HT-29 (cell line): ENCODE measurements around the gene CYP27C1. TPM values are rescaled to one million over a fixed set of nuclear protein-coding genes. Genes with fewer than 3 reads are reported as not detected.

ENCODE experiments used
- DNase-seq: peaks from one replicate; pipeline ENCODE4 v3.0.0-alpha.2; 2015; ENCODE audit warnings: low spot score
- total RNA-seq: library from RNA; depleted of rRNA; stranded (reverse); fragments of >200 nt; shearing (Covaris generic); gene quantifications from 2 replicates; pipeline ENCODE4 v1.2.3, GENCODE V29; 2014

CYP27C1 gene
- total RNA-seq, 1 experiment from 2014 or later = not detected

- no peak for DNase-seq
Measured at GRCh38 chr2:127153691-127154158, 66.4 kb downstream of the CYP27C1 start.

- no peak for DNase-seq
Measured at GRCh38 chr2:127150996-127151395, 69.1 kb downstream of the CYP27C1 start.

GRCh38 chr2:127149384-127149783, 70.7 kb downstream of the CYP27C1 start:
- DNase-seq = no peak

GRCh38 chr2:127146820-127147502, 73.1 kb downstream of the CYP27C1 start:
- DNase-seq = no peak

GRCh38 chr2:127146071-127146725, 73.9 kb downstream of the CYP27C1 start:
- no peak for DNase-seq

- no peak for DNase-seq
Measured at GRCh38 chr2:127145280-127145895, 74.7 kb downstream of the CYP27C1 start.

- peak; percentile 26 for DNase-seq
Measured at GRCh38 chr2:127143841-127144782, 76.0 kb downstream of the CYP27C1 start.

GRCh38 chr2:127142663-127143630, 77.2 kb downstream of the CYP27C1 start:
- DNase-seq = no peak

- no peak for DNase-seq
Measured at GRCh38 chr2:127140538-127140937, 79.6 kb downstream of the CYP27C1 start.

GRCh38 chr2:127139766-127140165, 80.3 kb downstream of the CYP27C1 start:
- DNase-seq = peak; percentile 30

GRCh38 chr2:127138281-127138680, 81.8 kb downstream of the CYP27C1 start:
- no peak for DNase-seq

- DNase-seq = no peak
Measured at GRCh38 chr2:127137741-127138140, 82.4 kb downstream of the CYP27C1 start.

- DNase-seq = no peak
Measured at GRCh38 chr2:127137225-127137624, 82.9 kb downstream of the CYP27C1 start.

- no peak for DNase-seq
Measured at GRCh38 chr2:127134833-127135830, 85.0 kb downstream of the CYP27C1 start.

GRCh38 chr2:127134235-127134634, 85.9 kb downstream of the CYP27C1 start:
- DNase-seq = no peak
